ENCODE results near the gene NUMA1.

DNA sequence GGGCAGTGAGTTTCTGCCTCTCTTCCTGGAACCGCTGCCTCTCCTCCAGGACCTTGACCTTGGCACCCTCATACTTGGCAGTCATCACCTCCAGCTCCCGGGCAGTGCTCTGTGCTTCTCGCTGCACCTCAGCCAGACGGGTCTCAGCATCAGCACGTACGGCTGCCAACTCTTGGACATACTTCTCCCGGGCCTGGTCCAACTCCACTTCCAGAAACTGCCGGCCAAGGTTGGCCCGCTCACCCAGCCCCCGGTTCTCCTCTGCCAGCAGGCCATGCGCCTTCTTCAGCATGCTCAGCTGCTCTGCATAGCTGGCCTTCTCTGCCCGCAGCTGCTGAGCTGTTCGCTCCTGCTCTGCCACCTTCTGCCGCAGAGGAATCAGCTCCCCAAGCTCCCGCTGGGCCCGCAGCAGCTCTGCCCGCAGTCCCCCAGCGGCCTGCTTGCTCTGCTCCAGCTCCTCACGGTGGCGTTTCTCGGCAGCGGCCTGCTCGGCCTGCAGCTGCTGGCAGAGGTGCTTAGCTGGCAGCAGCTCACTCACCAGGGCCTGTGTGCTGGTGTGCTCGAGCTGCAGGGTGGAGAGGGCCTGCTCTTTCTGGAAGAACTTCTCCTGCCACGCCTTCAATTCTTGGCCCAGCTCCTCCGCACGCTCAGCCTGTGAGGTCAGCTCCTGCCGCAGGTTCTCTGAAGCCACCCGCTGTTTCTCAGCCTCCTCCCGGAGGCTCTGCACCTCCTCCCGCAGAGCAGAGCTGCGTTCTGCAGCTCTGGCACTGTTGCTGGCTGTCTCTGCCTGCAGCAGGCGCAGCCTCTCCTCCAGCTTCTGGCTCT, 67.2 kb downstream of the NUMA1 start:
- TF ChIP-seq SREBF2 (CRISPR knock-in tag; IDR thresholded peaks at IDR 0.05) (no peak), POU5F1 (IDR thresholded peaks at IDR 0.05; ENCODE audit: borderline replicate concordance, low read depth, low read length, partially characterized antibody) (no peak), IRF2 (CRISPR knock-in tag; IDR thresholded peaks at IDR 0.05) (no peak), NEUROD1 (IDR thresholded peaks at IDR 0.05; ENCODE audit: borderline replicate concordance, low read depth, low read length, partially characterized antibody) (no peak), TAF1 (IDR thresholded peaks at IDR 0.05; ENCODE audit: control insufficient read depth, extremely low read depth, insufficient read depth, low read length, severe bottlenecking) (no peak), NFIC (IDR thresholded peaks at IDR 0.05) (no peak), CBFB (CRISPR knock-in tag; IDR thresholded peaks at IDR 0.05) (no peak), HCFC1 (IDR thresholded peaks at IDR 0.05; ENCODE audit: low read depth, low read length) (no peak), JUND (IDR thresholded peaks at IDR 0.05; ENCODE audit: borderline replicate concordance, low read depth, low read length) (no peak), JUND (tag; IDR thresholded peaks at IDR 0.05; ENCODE audit: borderline replicate concordance, low read depth, low read length) (no peak), NFATC3 (IDR thresholded peaks at IDR 0.05) (no peak), KDM2B (CRISPR knock-in tag; IDR thresholded peaks at IDR 0.05) (no peak), RHOXF2B (CRISPR knock-in tag; conservative IDR thresholded peaks at IDR 0.05) (no peak), E2F8 (IDR thresholded peaks at IDR 0.05; ENCODE audit: low read depth, partially characterized antibody) (no peak), CEBPB (tag; IDR thresholded peaks at IDR 0.05) (no peak)

Data from K562 (cell line).